Measurements from ENCODE around the gene HHLA2.

GRCh38 chr3:108285176-108285575, 11.2 kb upstream of the HHLA2 start:
- TF ChIP-seq GATA2 (IDR thresholded peaks at IDR 0.05; ENCODE audit: low read depth, low read length), result no peak
- TF ChIP-seq GATA3 (IDR thresholded peaks at IDR 0.05; ENCODE audit: low read depth, low read length), result no peak

Measured in SH-SY5Y (cell line).